ENCODE data around the gene UFSP1. TPM values are rescaled to one million over a fixed set of nuclear protein-coding genes. Genes with fewer than 3 reads are reported as not detected.
"Not testable (repeated sequence)": the region's sequence is repeated elsewhere in the genome, so short reads cannot be mapped to it uniquely, and the experiment has no call there.

Gene UFSP1
- total and polyA plus RNA-seq, 3 donors from 2014 or later = 1.3 to 4.2 (median 3.0) TPM

DNA sequence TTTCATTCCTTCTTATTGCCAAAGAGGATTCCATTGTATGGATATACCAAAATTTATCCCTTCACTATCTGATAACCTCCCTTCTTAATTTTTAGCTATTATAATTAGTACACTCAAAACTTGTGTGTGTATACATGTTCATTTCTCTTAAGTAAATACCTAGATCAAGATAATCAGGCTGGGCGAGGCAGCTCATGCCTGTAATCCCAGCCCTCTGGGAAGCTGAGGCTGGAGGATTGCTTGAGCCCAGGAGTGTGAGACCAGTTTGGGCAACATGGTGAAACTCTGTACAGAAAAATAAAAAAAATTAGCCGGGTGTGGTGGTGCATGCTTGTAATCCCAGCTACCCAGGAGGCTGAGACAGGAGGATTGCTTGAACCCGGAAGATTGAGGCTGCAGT lies 22.0 kb upstream of the UFSP1 start:
- 90 to 91% methylated on average over 3 of the region's 3 CpGs for WGBS, 2 donors
- DNase-seq = no peak
- no peak overlapping the region for H3K27ac ChIP-seq
- intact Hi-C loops (cut with DNase I; ENCODE audit: low total_unique reads) = loop anchor here (5.0 kb wide), 1 partner anchor 146 kb away; no protein-coding TSS in a partner anchor
- no peaks in the 10 kb centered on the region for H3K36me3 ChIP-seq (ENCODE audit: low read depth, missing control alignments)
- no peaks in the 10 kb centered on the region for H3K9me3 ChIP-seq
- no peaks in the 10 kb centered on the region for H3K27me3 ChIP-seq
- no peak for TF ChIP-seq CTCF (IDR thresholded peaks at IDR 0.05)
- TF ChIP-seq POLR2A (IDR thresholded peaks at IDR 0.05) = no peak
- no peaks in the 10 kb centered on the region for H3K4me1 ChIP-seq
- no peak overlapping the region for H3K4me3 ChIP-seq

GRCh38 chr7:100910443-100910842 lies 20.9 kb upstream of the UFSP1 start:
- H3K27ac ChIP-seq; H3K9me3 ChIP-seq; H3K4me3 ChIP-seq; H3K27me3 ChIP-seq; DNase-seq; H3K4me1 ChIP-seq; H3K36me3 ChIP-seq (ENCODE audit: low read depth, missing control alignments): not testable (repeated sequence)
- intact Hi-C loops (cut with DNase I; ENCODE audit: low total_unique reads) = loop anchor here (5.0 kb wide), 1 partner anchor 147 kb away; no protein-coding TSS in a partner anchor
- WGBS, 2 donors = 87 to 90% methylated on average over 7 of the region's 7 CpGs

DNA sequence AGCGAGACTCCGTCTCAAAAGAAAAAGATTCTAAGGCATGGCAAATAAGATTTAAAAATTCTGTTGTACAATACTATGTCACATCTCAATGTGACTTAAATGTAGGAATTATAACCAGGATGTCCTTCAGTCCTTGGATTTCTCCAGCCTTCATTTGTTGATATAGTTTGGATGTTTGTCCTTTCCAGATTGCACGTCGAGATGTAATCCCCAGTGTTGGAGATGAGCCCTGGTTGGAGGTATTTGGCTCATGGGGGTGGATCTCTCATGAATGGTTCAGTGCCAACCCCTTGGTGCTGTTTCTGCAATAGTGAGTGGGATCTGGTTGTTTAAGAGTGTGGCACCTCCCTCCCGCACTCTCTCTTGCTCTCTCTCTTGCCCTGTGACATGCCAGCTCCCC lies 19.0 kb upstream of the UFSP1 start:
- no peak overlapping the region for H3K27ac ChIP-seq
- H3K4me3 ChIP-seq = no peak overlapping the region
- no peaks in the 10 kb centered on the region for H3K9me3 ChIP-seq
- H3K36me3 ChIP-seq (ENCODE audit: low read depth, missing control alignments) = no peaks in the 10 kb centered on the region
- no peak for DNase-seq
- intact Hi-C loops (cut with DNase I; ENCODE audit: low total_unique reads) = no loop called here
- TF ChIP-seq CTCF (IDR thresholded peaks at IDR 0.05) = no peak
- TF ChIP-seq POLR2A (IDR thresholded peaks at IDR 0.05) = no peak
- no peaks in the 10 kb centered on the region for H3K4me1 ChIP-seq
- H3K27me3 ChIP-seq = no peaks in the 10 kb centered on the region
- 94 to 96% methylated on average over 5 of the region's 5 CpGs for WGBS, 2 donors

- Histone ChIP-seq H3K27ac (no peak overlapping the region), H3K4me1 (no peaks in the 10 kb centered on the region), H3K36me3 (ENCODE audit: low read depth, missing control alignments) (no peaks in the 10 kb centered on the region), H3K27me3 (no peaks in the 10 kb centered on the region), H3K9me3 (no peaks in the 10 kb centered on the region), H3K4me3 (no peak overlapping the region)
- intact Hi-C loops (cut with DNase I; ENCODE audit: low total_unique reads) = no loop called here
- no peak for DNase-seq
- 83 to 91% methylated on average over 7 of the region's 7 CpGs for WGBS, 2 donors
- TF ChIP-seq CTCF (IDR thresholded peaks at IDR 0.05) (no peak), POLR2A (IDR thresholded peaks at IDR 0.05) (no peak)
These were observed 13.1 kb upstream of the UFSP1 start for GRCh38 chr7:100902638-100903037.

DNA sequence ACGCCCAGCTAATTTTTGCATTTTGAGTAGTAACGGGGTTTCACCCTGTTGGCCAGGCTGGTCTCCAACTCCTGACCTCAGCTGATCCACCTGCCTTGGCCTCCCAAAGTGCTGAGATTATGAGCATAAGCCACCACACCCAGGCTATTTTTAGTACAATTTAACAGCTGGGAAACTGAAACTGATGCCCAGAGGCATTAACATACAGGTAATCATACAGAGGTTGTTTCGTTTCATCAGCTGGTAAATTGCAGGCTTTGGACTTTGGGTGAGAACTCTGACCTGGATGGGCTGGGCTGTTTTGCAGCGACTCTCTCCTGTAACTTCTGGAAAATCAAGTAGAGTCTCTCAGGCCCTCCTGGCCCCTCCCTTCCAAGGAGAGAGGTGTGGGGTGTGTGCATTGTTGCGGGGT lies 12.4 kb upstream of the UFSP1 start:
- Histone ChIP-seq H3K4me3 (no peak overlapping the region), H3K27me3 (no peaks in the 10 kb centered on the region), H3K36me3 (ENCODE audit: low read depth, missing control alignments) (no peaks in the 10 kb centered on the region), H3K27ac (no peak overlapping the region), H3K9me3 (no peaks in the 10 kb centered on the region), H3K4me1 (no peaks in the 10 kb centered on the region)
- DNase-seq = no peak
- TF ChIP-seq CTCF (IDR thresholded peaks at IDR 0.05) = no peak
- TF ChIP-seq POLR2A (IDR thresholded peaks at IDR 0.05) = no peak
- intact Hi-C loops (cut with DNase I; ENCODE audit: low total_unique reads) = no loop called here
- 83% methylated on average over 5 of the region's 5 CpGs for WGBS, 2 donors
